Measurements from ENCODE around the gene TMSB10. TPM values are rescaled to one million over a fixed set of nuclear protein-coding genes. Genes with fewer than 3 reads are reported as not detected.
A peak's percentile ranks its signal among the peaks of the same experiment; 100 is the strongest.

The TMSB10 gene
- polyA plus RNA-seq, 1 donor (not counting 4 experiments of a cell fraction or from before 2014, with no cell fraction given): 3,595 TPM

DNA sequence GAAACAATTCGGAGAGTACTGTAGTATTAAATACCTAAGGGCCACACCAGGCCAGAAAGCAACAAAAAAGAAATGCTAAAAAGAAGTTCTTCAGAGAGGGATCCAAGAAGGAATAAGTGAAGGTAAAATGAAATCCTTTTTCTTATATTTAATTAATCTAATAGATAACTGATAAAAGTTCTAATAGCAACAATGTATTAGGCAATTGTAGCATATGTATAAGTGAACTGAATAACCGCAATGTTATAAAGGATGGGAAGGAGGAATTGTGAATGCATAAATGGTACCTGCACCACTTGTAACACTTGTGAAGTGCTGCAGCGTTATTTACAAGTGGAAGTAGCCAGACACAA is 21.8 kb downstream of the TMSB10 start:
- Histone ChIP-seq H3K27ac (ENCODE audit: control insufficient read depth, insufficient read depth, low read length) (no peak overlapping the region), H3K4me2 (ENCODE audit: control insufficient read depth, extremely low read depth, insufficient read depth, low read depth, low read length) (peak overlapping the region; percentile 90), H3K27me3 (ENCODE audit: control insufficient read depth, extremely low read depth, insufficient read depth, low read length) (no peaks in the 10 kb centered on the region), H3K9me3 (ENCODE audit: control insufficient read depth, low read depth, low read length) (no peaks in the 10 kb centered on the region), H3K79me2 (ENCODE audit: control insufficient read depth, insufficient read depth, low read length) (no peaks in the 10 kb centered on the region), H3K9ac (ENCODE audit: control insufficient read depth, extremely low read depth, insufficient read depth, low read length) (no peak overlapping the region), H2AFZ (ENCODE audit: control insufficient read depth, low read length) (no peak overlapping the region), H3K9me1 (ENCODE audit: control insufficient read depth, extremely low read depth, insufficient read depth, low read length) (no peaks in the 10 kb centered on the region), H3K36me3 (ENCODE audit: control insufficient read depth in 2 of 2, extremely low read depth in 1 of 2, insufficient read depth in 2 of 2, low read length in 2 of 2) (no peaks in the 10 kb centered on the region), H3K4me1 (ENCODE audit: control insufficient read depth, extremely low read depth, insufficient read depth, low read length) (peaks cover 34% of the 10 kb centered on the region), H3K4me3 (ENCODE audit: control insufficient read depth in 2 of 3, extremely low read depth in 1 of 3, insufficient read depth in 2 of 3, low read depth in 1 of 3, low read length in 3 of 3) (peak overlapping the region; percentile 40 to 68 (median 65)), H4K20me1 (ENCODE audit: control insufficient read depth, extremely low read depth, insufficient read depth, low read length) (no peaks in the 10 kb centered on the region)
- no peak for DNase-seq (ENCODE audit: low read depth, low spot score)
- dilution Hi-C loops (cut with MboI; ENCODE audit: extremely low pct_ligation_motif_present, low sequenced_read_pairs): no loop called here
- TF ChIP-seq EZH2 (IDR thresholded peaks at IDR 0.05; ENCODE audit: low read length): no peak
- TF ChIP-seq, protein P1, sequence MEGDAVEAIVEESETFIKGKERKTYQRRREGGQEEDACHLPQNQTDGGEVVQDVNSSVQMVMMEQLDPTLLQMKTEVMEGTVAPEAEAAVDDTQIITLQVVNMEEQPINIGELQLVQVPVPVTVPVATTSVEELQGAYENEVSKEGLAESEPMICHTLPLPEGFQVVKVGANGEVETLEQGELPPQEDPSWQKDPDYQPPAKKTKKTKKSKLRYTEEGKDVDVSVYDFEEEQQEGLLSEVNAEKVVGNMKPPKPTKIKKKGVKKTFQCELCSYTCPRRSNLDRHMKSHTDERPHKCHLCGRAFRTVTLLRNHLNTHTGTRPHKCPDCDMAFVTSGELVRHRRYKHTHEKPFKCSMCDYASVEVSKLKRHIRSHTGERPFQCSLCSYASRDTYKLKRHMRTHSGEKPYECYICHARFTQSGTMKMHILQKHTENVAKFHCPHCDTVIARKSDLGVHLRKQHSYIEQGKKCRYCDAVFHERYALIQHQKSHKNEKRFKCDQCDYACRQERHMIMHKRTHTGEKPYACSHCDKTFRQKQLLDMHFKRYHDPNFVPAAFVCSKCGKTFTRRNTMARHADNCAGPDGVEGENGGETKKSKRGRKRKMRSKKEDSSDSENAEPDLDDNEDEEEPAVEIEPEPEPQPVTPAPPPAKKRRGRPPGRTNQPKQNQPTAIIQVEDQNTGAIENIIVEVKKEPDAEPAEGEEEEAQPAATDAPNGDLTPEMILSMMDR (optimal IDR thresholded peaks at IDR 0.05 in 1 of 3, IDR thresholded peaks at IDR 0.05 in 1 of 3, conservative IDR thresholded peaks at IDR 0.05 in 1 of 3; ENCODE audit: extremely low read depth in 1 of 3, insufficient read depth in 2 of 3, low read length in 3 of 3): no peak
- FAIRE-seq: no peak

DNA sequence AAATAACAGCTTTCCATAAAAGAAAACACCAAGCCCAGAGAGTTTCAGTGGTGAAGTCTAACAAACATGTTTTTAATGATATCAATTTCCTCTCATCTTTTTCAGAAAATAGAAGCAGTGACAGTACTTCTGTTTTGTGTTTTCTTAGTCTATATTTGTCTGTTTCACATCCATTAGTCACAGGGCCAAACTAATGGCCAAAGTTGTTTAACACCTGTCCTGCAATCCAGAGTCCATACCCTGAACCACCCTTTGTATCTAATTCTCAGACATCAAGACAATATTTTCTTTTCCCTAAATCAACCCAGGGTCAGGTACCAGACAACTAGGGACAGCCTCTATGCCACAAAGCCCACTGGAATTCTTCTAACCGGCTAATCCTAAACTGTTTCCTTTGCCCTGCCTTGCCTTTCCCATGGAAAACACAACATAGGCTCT is 25.9 kb downstream of the TMSB10 start:
- peaks cover 5% of the 10 kb centered on the region for H3K4me1 ChIP-seq (ENCODE audit: control insufficient read depth, extremely low read depth, insufficient read depth, low read length)
- dilution Hi-C loops (cut with MboI; ENCODE audit: extremely low pct_ligation_motif_present, low sequenced_read_pairs): no loop called here
- H3K27ac ChIP-seq (ENCODE audit: control insufficient read depth, insufficient read depth, low read length): no peak overlapping the region
- no peaks in the 10 kb centered on the region for H3K9me1 ChIP-seq (ENCODE audit: control insufficient read depth, extremely low read depth, insufficient read depth, low read length)
- H3K36me3 ChIP-seq (ENCODE audit: control insufficient read depth in 2 of 2, extremely low read depth in 1 of 2, insufficient read depth in 2 of 2, low read length in 2 of 2): no peaks in the 10 kb centered on the region
- no peak overlapping the region for H3K9ac ChIP-seq (ENCODE audit: control insufficient read depth, extremely low read depth, insufficient read depth, low read length)
- no peak for TF ChIP-seq EZH2 (IDR thresholded peaks at IDR 0.05; ENCODE audit: low read length)
- TF ChIP-seq, protein P1 (optimal IDR thresholded peaks at IDR 0.05 in 1 of 3, IDR thresholded peaks at IDR 0.05 in 1 of 3, conservative IDR thresholded peaks at IDR 0.05 in 1 of 3; ENCODE audit: extremely low read depth in 1 of 3, insufficient read depth in 2 of 3, low read length in 3 of 3): no peak
- no peak overlapping the region for H2AFZ ChIP-seq (ENCODE audit: control insufficient read depth, low read length)
- H3K4me3 ChIP-seq (ENCODE audit: control insufficient read depth in 2 of 3, extremely low read depth in 1 of 3, insufficient read depth in 2 of 3, low read depth in 1 of 3, low read length in 3 of 3): no peak overlapping the region
- H4K20me1 ChIP-seq (ENCODE audit: control insufficient read depth, extremely low read depth, insufficient read depth, low read length): no peaks in the 10 kb centered on the region
- H3K9me3 ChIP-seq (ENCODE audit: control insufficient read depth, low read depth, low read length): no peaks in the 10 kb centered on the region
- DNase-seq (ENCODE audit: low read depth, low spot score) (no peak), FAIRE-seq (no peak)
- H3K4me2 ChIP-seq (ENCODE audit: control insufficient read depth, extremely low read depth, insufficient read depth, low read depth, low read length): no peak overlapping the region
- H3K79me2 ChIP-seq (ENCODE audit: control insufficient read depth, insufficient read depth, low read length): no peaks in the 10 kb centered on the region
- no peaks in the 10 kb centered on the region for H3K27me3 ChIP-seq (ENCODE audit: control insufficient read depth, extremely low read depth, insufficient read depth, low read length)

All from keratinocyte (primary cell).